Uterus (tissue), 4 donors: Measurements from ENCODE around the gene ZNF536. TPM values are rescaled to one million over a fixed set of nuclear protein-coding genes. Genes with fewer than 3 reads are reported as not detected.

Experiments used
- DNase-seq, 2 donors: peaks; one replicate each; pipeline ENCODE4 v3.0.0-alpha.2; 2019 to 2020
- H3K27ac ChIP-seq, 2 donors: fragments of 200-600 bp; sonication (generic); 1 replicate in 1 of 2; 2 replicates in 1 of 2; pipeline ENCODE4 v1.5.1; 2016 to 2018
- H3K27me3 ChIP-seq, 2 donors: fragments of 200-600 bp; sonication (generic); one replicate each; pipeline ENCODE4 v1.5.1; 2018 to 2019; ENCODE audit warnings: control low read depth in 1 of 2
- H3K36me3 ChIP-seq, 2 donors: fragments of 200-600 bp; sonication (generic); one replicate each; pipeline ENCODE4 v1.5.1; 2019; ENCODE audit warnings: control low read depth in 1 of 2
- H3K4me1 ChIP-seq, 2 donors: fragments of 200-600 bp; sonication (generic); one replicate each; pipeline ENCODE4 v1.5.1; 2018 to 2019; ENCODE audit warnings: control low read depth in 1 of 2
- H3K4me3 ChIP-seq, 2 donors: fragments of 200-600 bp; sonication (generic); 1 replicate in 1 of 2; 2 replicates in 1 of 2; pipeline ENCODE4 v1.5.1; 2018 to 2019; ENCODE audit warnings: mild to moderate bottlenecking in 1 of 2
- H3K9me3 ChIP-seq, 2 donors: fragments of 200-600 bp; sonication (generic); one replicate each; pipeline ENCODE4 v1.5.1; 2019; ENCODE audit warnings: control low read depth in 1 of 2
- CTCF ChIP-seq, 4 experiments: fragments of 200-600 bp in 2 of 4; fragments of 450-650 bp in 2 of 4; sonication (generic) in 2 of 4; IDR thresholded peaks; one replicate each; pipeline ENCODE4 v1.5.1; 2016 to 2019; ENCODE audit warnings: antibody characterized with exemption in 4 of 4, mild to moderate bottlenecking in 2 of 4, moderate library complexity in 1 of 4
- POLR2A ChIP-seq, 2 donors: fragments of 450-650 bp; IDR thresholded peaks; one replicate each; pipeline ENCODE4 v1.6.1; 2016; ENCODE audit warnings: antibody characterized with exemption in 2 of 2, mild to moderate bottlenecking in 1 of 2, moderate library complexity in 1 of 2
- intact Hi-C: fragments of 100-400 bp; cut with DNase I; formaldehyde crosslinking; loops from one replicate; pipeline ENCODE4 v1.15.1; 2023; ENCODE audit warnings: low total_unique reads
- total RNA-seq, 4 donors: library from RNA; depleted of rRNA in 3 of 4; stranded (reverse); fragments of >200 nt in 3 of 4; gene quantifications; one replicate each; pipeline versions ENCODE4 v1.1.0 to v1.2.4, GENCODE V29; 2014 to 2023
- donor health status: DM: yes; HTN: yes; CAD: no.

ZNF536 gene
- total RNA-seq, 4 donors from 2014 or later, result 0.67 to 3.3 (median 2.8) TPM; not detected in 1

- TF ChIP-seq POLR2A (IDR thresholded peaks at IDR 0.05) (no peak), CTCF (IDR thresholded peaks at IDR 0.05) (no peak)
- Histone ChIP-seq H3K9me3 (no peaks in the 10 kb centered on the region), H3K36me3 (no peaks in the 10 kb centered on the region), H3K4me3 (no peak overlapping the region), H3K27ac (no peak overlapping the region), H3K27me3 (no peaks in the 10 kb centered on the region), H3K4me1 (no peaks in the 10 kb centered on the region)
- intact Hi-C loops, result no loop called here
- no peak for DNase-seq
Measured at GRCh38 chr19:30338041-30338456, 34.1 kb upstream of the ZNF536 start.

- TF ChIP-seq CTCF (IDR thresholded peaks at IDR 0.05) (no peak), POLR2A (IDR thresholded peaks at IDR 0.05) (no peak)
- intact Hi-C loops, result no loop called here
- Histone ChIP-seq H3K4me1 (no peaks in the 10 kb centered on the region), H3K27ac (no peak overlapping the region), H3K9me3 (no peaks in the 10 kb centered on the region), H3K4me3 (no peak overlapping the region), H3K36me3 (no peaks in the 10 kb centered on the region), H3K27me3 (no peaks in the 10 kb centered on the region)
- DNase-seq, result no peak
Measured at GRCh38 chr19:30338878-30339623, 33.1 kb upstream of the ZNF536 start.

DNA sequence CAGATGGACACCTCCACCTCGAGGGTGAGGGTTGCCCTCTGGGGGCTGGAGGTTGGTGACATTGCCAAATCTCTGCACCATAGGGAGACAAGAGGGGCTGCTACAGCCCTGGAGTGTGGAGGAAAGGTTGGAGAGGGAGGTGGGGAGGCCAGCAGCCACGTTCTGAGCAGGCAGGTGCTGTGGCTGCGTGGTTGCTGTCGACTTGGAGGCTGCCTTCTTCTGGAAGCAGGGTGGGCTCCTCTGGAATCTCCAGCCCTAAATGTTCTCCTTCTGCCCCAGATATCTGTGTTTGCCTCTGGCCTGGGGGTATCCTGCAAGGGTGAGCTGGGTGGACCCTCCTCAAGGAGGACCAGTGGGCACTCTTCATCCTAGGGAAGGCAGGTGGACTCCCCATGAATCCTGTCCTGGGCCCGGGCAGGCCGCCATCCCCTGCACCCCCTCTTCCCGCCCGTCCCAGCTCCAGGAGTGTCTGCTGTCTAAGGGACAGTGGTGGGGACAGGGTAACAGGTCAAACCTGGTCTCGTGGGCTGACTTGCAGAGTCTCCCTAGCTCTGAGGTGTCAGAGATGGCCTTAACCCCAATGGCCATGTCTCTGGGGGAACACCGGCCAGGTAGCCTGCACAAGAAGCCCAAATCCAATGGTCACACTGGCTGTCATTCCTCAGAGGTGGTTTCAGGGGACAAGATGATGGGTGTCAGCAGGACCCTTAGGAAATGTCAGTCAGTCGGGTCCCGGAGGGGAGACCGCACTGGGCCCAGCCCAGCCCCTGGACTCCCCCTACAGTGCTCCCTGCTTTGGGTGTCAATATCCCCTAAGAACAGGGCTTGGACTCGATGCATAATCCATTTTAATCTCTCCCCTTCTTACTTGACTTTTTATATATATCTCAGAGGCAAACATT is 32.3 kb upstream of the ZNF536 start:
- H3K4me1 ChIP-seq, result no peaks in the 10 kb centered on the region
- H3K27ac ChIP-seq, result no peak overlapping the region
- no peaks in the 10 kb centered on the region for H3K36me3 ChIP-seq
- H3K9me3 ChIP-seq, result no peaks in the 10 kb centered on the region
- TF ChIP-seq POLR2A (IDR thresholded peaks at IDR 0.05), result no peak
- TF ChIP-seq CTCF (IDR thresholded peaks at IDR 0.05), result no peak
- no peaks in the 10 kb centered on the region for H3K27me3 ChIP-seq
- intact Hi-C loops, result no loop called here
- no peak overlapping the region for H3K4me3 ChIP-seq
- no peak for DNase-seq

DNA sequence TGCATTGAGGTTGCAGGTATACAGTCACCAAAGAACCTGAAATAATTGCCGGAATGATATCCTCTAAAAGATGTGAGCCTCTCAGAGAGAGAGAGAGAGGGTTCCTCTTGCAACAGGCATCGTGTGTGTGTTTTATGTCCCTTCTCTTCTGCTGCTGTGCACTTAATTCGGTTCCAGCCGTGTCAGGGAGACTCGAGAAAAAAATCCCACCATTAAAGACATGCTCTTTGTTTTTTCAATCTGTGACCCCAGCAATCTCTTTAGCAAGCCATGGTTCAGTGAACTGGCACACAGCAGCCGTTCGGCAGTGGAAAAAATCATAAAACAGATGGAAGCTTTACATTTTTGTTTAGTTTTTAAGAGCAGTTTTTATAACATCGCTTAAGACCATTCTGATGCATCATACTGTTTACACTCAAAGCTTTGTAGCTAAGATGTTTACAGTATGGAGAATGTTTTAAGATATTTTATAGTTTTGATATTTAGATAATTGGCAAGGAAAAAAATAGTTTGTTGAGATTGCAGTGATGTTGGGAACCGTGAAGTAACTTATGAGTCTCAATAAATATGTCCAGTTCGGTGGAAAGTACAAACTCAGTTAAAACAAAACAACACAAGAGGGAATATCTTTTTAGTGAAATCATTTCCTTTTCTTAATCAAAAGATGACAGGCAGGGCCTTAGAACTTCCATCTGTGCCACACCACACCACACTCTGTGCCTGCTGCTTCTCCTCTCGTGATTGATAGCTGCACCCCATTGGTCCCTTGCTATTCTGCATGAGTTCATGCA is 31.2 kb upstream of the ZNF536 start:
- no peak overlapping the region for H3K27ac ChIP-seq
- no peak overlapping the region for H3K4me3 ChIP-seq
- intact Hi-C loops, result no loop called here
- no peaks in the 10 kb centered on the region for H3K4me1 ChIP-seq
- H3K27me3 ChIP-seq, result no peaks in the 10 kb centered on the region
- H3K9me3 ChIP-seq, result no peaks in the 10 kb centered on the region
- no peaks in the 10 kb centered on the region for H3K36me3 ChIP-seq
- no peak for DNase-seq
- TF ChIP-seq POLR2A (IDR thresholded peaks at IDR 0.05) (no peak), CTCF (IDR thresholded peaks at IDR 0.05) (no peak)
